ENCODE measurements around the gene OPTC.
"Not testable (repeated sequence)": the region's sequence is repeated elsewhere in the genome, so short reads cannot be mapped to it uniquely, and the experiment has no call there.

OPTC gene

DNA sequence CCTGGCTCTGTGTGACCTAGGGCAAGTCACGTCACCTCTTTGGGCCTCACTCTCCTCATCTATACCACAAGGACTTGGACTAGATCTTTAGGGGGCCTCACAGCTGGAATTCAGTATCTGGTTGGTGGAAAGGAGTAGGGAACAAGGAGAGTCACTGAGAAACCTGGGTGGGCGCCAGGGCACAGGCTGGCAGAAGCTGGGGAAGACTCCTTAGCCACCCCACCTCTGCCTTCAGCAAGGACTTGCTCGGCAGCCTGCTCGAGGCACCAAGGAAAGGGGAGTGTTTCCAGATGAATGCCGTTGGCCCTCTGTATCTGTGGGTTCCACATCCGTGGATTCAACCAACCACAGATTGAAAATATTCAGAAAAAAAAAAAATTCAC lies 1.2 kb upstream of the OPTC start:
- no peak for DNase-seq

DNA sequence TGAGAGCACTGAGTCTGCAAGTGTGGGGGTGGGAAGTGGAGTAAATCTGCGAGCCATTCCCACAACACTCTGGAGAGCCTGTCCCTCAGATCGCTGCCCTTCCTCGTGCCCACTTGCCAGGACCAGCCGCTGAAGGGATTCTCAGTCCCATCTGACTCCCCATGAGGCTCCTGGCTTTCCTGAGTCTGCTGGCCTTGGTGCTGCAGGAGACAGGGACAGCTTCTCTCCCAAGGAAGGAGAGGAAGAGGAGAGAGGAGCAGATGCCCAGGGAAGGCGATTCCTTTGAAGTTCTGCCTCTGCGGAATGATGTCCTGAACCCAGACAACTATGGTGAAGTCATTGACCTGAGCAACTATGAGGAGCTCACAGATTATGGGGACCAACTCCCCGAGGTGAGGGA lies 1.9 kb downstream of the OPTC start:
- DNase-seq = no peak

DNA sequence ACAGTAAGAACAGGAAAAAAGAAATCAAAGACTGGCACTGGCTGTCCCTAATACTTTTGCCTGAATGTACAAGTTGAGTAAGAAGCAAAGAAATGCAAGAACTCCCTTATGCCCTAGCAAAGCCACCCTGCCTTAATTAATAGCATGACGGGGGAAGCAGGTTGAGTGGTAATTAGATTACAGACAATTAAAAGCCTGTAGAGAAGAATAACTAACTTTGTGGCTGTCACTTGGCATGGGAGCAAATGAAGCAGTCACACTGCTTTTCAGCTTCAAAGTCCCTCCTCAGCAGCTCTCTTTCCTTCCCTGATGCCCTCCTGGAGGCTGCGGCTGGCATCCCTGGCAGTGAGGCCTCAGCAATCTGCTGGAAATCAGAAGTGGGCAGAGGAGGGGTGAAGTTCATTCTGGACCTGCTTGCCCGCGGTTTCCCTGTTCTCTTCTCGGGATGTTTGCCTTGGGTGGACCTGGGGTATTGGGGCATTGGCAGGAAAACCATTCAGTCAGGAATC lies 3.4 kb downstream of the OPTC start:
- no peak for DNase-seq

DNA sequence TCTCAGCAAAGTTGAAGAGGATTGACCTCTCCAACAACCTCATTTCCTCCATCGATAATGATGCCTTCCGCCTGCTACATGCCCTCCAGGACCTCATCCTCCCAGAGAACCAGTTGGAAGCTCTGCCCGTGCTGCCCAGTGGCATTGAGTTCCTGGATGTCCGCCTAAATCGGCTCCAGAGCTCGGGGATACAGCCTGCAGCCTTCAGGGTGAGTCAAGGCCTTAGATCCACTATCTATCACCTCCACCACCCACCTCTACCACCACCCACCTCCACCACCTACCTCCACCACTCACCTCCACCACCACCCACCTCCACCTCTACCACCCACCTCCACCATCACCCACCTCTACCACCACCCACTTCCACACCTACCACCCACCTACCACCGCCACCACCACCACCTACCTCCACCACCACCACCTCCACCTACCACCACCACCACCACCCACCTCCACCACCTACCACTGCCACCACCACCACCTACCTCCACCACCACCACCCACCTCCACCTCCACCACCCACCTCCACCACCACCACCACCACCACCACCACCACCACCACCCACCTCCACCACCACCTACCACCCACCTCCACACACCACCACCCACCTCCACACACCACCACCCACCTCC lies 5.8 kb downstream of the OPTC start:
- no peak for DNase-seq

DNA sequence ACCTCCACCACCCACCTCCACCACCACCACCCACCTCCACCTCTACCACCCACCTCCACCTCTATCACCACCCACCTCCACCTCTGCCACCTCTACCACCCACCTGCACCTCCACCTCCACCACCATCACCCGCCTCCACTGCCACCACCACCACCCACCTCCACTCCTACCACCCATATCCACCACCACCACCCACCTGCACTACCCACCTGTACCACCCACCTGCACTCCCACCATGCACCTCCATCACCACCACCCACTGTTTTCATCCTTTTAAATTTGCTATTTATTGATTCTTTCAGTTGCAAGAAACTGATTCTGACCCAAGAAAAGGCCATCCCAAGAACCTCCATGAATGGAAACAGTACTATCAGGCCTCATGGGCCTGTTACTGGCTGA lies 6.3 kb downstream of the OPTC start:
- DNase-seq = no peak

DNA sequence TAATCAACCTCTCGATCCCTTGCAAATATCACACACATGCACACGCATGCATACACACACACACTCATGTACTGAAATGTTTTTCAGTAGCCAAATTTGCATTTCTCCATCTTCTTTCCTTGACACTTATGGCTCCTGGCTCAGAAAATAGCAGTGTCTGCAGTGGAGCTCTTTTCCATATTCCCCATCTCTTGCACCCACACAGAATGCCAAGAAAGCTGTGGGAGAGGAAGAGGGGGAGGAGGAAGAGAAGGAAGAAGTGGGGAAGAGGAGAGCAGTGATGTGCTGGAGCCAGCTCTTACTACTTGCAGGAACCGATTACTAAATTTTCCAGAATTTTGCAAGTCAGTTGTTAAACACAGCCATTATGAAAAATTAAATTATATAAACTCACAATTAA lies 9.9 kb downstream of the OPTC start:
- no peak for DNase-seq

DNA sequence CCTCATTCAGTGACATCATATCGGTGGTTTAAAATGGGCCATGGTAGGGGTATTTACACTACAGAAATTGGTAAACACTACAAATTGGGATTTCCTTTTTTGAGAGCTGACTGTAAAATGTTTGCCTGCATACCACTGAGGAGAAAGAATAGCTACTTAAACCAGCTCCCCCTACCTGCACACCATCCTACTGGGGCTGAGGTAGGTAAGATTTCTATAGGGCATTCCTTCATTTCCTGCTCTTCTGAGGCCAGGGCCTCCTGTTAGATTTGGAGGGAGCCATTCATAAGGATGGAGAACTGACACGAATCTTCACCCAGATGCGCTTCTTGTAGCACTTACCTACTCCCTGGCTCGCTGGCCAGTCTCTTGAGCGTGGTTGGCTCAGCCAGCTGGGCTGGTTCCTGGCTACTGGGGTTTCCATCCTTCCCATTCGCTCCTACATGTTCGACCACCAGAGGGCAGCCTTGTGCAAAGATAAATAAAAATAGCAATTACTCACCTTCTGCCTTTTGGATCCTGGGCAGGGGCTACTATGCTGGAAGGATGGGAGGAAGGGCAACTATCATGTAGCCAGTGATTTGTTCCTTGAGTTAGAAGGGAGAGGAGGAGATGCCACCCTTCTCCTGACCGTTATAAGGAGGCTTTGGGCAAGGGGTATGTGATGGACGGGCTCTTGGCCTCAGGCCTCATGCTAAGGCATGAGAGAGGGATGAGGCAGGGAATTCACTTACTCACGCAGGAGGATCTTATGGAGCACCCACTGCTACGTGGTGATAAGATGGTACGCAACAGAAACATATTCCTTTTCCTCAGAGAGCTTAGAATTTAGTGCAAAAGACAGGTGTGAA lies 10.7 kb downstream of the OPTC start:
- peak; percentile 39 for DNase-seq

DNA sequence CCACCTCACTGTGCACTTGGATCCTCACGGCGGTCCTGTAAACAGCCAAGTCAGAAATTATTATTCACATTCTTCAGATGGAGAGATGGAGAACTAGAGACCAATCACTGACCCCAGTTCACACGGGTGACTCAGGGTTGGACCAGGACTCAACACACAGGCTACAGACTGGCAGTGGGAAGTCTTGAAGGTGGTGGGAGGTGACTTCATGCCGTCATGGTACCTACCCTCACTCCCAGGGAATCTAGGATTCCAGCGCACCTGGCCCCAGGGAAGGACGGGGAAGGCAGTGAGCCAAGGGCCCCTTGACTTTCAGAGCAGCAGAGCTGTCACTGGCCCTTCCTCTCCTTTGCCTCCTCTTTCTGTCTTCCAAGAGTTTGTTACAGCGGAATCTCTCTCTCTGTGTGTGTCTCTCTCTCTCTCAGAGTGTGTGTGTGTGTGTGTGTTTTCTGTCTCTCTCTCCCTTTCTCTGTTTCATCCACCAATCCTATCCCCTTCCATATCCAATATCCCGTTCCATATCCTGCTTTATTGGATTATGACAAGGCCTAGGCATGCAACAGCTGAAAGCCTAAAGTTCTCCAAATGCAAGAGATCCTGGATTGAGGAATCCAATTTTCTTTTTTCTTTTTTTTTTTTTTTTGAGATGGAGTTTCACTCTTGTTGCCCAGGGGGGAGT lies 11.7 kb downstream of the OPTC start:
- no peak for DNase-seq

DNA sequence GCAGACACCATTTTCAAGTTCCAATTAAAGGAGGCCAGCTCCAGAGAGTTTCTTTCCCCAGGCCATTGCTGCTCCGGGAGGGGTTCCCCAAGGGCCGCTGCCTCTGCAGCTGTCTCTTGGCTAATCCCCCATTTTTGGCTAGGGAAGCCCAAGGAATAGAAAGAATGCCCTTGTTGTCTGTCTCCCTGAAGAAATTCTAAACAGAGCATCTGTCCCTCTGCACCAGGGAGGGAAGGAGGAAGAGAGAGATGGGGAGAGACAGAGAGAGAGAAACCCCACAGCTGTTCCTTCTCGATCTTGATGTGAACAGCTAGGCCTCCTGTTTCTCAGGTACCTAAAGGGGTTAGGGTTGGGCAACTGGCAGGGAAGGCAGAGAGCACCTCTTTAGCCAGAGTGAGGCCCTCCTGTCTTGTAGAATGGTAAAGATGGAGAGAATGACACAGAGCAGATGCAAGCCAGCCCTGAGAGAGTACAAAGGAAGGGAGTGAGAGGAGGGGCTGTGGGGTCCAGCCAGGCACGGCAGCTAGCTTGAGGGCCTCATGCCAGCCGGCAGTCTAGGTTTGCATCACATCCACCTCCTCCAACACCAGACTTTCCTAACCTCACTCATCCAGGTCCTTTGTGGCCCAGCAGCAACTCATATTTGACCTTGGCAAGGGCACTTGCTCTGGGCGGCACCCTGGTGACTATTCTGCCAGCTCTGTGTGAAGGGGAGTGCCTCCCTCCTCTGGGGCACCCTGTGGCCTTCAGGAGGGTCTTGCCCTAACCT lies 13.1 kb downstream of the OPTC start:
- no peak for DNase-seq

DNA sequence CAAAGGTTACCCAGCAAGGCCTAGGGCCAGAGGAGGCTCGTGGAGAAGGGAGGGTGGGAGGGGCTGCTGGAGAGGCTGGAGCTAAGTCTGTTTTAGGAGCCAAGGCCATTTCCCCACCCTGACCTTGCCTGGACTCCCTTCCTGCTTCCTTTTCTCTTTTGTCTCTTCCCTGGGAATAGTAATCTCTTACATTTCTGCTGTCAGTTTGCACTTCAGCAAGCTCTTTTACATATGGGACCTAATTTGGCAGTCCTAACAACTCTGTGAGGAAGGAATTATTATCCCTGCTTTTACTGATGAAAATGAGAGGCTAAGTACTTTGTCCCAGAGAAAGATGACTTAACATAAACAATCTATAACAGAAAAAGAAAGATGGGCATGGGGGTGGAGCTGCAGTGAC lies 13.8 kb downstream of the OPTC start:
- DNase-seq = no peak

DNA sequence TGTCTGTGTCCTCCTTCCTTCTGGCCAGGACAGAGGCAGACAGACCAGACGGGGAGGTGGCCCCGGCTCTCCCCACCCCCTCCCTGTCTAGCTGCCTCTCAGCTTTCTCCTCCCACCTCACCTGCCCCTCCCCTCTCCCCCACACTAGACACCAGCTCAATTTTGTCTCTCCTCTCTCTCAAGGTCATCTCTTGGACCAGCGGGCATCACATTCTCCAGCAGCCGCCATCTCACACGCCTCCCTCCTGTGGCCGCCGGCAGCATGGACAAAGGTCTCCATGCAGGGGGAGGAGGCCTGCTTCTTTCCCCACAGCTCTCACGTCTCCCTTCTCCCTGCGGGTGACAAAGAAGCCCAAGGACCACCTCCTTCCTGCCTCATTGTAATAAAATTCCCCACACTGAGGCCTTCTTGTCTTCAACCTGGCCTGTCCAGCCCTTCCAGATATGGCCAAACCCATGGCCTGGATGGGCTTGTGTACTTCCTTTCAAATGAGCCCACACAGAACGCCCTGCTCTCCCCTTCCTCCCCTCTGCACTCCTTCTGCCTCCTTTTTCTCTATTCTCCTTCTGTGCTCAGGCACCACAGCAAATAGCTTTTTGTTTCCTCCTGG lies 14.6 kb downstream of the OPTC start:
- DNase-seq = no peak

DNA sequence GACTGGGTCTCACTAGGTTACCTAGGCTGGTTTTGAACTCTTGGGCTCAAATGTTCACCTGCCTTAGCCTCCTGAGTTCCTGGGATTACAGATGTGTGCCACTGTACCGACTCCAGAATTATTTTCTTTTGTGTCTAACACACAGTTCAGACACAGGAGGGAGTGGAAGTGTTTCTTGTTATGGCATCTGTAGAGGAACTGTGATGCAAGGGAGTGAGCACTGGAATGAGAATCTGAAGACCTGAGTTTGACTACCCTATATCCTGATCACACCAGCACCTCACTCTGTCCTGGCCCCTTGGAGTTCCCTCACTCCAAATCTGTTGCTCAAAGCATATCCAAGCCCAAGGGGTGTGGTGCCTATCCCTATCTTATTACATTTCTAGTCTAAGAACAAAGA lies 15.2 kb downstream of the OPTC start:
- no peak for DNase-seq

DNA sequence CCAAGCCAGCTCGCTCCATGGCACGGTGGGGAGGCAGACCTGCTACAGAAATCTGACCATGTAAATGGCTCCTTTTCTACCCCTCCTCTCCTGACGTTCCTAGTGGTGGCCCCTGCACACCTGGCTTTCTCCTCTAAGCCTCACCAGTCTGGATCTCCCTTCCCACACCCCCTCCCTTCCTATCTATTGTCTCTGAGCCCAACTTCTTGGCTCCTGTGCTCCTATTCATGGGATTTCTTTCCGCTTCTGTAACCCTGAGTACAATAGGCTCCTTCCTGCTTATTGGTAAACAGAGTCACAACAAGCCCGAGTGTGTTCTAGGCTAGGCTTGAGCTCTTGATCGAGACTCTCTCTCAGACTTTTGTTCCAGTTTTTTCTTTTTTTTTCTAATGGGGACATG lies 17.6 kb downstream of the OPTC start:
- no peak for DNase-seq

DNA sequence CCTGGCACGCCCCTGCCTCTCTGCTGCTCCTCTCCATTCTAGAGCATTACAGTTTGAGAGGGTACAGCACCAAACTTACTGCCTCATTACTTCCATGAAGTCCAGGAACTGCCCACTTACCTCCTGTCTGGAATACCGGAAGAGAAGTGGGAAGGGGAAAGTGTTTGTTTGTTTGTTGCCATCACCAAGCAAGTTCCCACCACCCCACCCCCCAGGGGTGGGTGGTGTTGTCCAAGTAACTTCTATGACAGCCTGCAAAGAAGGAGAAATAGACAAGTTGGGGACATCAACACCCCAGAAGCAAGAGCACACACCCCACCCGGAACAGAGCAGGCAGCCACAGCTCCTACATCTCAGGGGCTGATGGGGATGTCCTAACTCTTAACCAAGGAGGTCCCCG lies 18.0 kb downstream of the OPTC start:
- DNase-seq = no peak

DNA sequence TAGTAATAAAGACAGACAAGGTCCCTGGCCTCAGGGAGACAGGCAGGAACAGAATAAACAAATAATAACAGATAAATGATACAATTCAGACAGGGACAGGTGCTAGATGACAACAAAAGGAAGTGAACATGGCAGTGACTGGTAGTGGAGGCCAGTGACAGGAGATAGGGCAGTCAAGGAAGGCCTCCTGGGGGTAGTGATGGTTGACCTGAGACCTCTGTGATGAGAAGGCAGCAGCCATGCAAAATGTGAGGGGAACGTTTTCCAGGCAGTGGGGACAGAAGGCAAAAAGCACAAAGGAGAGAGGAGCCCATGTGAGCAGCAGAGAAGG lies 18.5 kb downstream of the OPTC start:
- DNase-seq = no peak

DNA sequence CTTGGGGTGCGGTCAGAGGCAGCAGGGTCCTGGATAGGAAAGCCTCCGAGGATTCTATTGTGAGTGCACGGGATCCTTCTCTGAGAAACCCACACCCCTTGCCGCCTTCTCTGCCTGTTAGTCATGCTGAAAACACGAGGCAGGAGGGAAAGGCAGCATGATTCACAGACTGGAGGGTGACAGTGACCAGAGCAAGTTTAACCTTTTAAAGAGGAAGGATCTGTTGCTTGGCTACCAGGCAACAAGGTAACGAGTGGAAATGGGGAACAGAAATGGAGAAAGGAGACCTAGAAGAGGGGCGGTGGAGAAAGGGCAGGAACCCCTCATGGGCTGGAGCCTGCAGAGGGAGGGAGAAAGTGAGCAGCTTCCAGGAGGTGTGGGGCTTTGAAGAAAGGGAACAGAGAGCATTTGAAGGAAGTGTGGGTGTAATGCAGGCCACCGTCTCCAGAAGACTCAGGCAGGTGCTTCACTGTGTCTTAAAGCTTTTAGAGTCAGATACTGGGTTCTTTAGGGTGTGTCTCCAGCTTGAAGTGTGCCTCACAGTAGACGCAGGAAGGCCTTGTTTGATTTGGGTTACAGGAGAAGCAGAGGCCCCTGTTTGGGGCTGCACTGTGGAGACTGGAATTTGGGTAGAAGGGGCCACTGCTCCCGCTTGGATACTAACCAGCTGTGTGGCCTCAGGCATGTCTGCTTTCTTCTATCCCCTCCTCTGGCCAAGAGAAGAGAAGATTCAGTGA lies 19.1 kb downstream of the OPTC start:
- peak; percentile 90 for DNase-seq

DNA sequence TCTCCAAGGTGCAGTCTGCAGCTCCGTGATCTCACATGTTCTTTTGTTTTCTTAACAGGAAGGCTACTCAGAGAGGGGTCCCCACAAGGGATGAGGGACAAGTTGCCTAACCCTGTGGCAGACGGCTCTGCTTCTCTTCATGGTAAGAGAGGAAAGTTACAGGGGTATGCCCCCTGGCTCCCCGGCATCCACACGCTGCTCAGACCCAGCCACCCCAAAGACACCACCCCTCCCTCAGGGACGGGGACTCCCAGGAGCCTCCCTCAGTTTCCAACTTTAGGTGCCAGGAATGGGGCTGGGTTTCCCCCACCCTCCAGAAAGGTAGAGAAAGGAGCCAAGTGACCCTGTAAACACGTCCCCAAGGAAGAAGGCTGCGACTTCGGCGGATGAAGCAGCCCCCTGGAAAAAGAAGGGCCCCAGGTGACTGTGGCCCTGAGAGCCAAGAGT lies 19.7 kb downstream of the OPTC start:
- no peak for DNase-seq

DNA sequence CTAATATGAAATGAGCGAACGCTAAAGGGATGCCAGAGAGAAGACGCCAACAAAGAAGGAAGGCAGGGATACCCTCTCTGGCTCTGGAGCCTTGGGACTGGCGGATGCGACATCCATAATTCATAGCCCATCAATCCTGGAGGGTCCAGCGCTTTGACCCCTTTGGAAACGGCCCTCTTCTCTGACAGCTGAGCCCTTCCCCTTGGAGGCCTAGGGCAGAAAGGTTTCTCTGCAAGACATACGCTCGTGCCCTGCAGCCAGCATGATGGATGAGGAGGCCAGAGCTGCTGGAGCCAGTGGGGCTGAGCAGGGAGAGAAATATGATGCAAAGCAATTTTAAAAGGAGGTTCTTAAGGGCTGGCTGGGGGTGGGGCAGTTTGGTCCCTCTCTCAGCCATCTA lies 22.2 kb downstream of the OPTC start:
- no peak for DNase-seq

DNA sequence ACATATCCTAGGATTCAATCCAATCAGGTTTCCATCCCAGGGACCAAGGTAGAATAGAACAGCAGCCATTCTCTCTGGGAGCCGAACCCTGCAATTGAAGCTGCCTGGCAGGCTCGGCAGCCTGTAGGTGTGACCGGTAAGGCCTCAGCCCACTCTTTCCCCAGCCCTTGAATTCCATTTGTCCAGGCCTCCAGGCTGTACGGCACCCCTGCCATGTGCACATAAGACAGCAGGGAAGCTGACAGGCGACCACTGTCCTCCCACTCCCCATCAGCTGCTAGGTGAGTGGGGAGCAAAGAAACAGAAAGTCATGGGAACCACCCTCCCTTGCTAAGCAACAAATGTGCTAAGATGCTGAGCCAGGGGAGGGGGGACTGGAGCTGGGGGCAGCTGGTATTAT lies 23.0 kb downstream of the OPTC start:
- DNase-seq = no peak

DNA sequence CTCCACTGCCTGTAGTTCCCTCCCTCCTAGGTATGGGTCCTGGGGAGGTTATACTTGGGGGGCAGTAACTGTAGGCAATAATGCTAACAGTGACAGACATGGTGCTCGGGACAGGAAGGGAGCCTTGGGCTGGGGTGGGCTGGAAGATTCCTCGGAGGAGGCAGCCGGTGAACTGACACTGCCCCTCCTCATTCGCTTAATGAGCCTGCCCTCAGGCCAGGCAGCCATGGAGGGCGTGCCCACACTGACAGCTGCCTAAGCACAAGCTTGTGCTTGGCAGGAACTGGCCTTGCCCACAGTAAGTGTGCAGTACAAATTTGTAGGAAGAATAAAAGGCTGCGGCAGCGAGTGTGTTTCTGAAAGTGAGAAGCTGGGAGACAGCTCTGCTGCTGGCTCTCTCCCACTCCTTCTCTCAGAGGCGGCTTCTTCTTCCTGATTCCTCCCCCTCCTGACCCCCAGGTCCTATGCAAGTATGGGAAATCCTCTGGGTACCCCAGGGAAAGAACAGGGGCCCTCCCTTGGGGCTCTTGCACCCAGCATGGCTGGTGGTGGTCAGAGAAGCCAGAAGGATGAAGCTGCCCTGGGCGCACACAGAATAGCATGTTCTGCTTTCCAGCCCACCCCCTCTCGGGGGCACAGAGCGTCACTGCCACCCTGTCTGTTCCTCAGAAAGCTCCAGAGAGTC lies 23.6 kb downstream of the OPTC start:
- no peak for DNase-seq

DNA sequence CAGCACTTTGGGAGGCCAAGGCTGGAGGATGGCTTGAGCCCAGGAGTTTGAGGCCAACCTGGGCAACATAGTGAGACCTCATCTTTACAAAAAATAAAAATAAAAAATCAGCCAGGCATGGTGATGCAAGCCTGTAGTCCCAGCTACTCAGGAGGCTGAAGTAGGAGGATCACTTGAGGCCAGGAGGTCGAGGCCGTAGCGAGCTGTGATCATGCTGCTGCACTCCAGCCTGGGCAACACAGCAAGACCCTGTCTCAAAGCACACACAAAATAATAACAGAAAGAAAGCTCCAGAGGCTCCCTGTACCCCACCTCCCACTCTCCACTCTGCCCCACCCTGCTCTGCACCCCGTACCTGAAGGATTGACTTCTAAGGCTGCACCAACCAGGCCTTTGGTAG lies 24.2 kb downstream of the OPTC start:
- DNase-seq = not testable (repeated sequence)

DNA sequence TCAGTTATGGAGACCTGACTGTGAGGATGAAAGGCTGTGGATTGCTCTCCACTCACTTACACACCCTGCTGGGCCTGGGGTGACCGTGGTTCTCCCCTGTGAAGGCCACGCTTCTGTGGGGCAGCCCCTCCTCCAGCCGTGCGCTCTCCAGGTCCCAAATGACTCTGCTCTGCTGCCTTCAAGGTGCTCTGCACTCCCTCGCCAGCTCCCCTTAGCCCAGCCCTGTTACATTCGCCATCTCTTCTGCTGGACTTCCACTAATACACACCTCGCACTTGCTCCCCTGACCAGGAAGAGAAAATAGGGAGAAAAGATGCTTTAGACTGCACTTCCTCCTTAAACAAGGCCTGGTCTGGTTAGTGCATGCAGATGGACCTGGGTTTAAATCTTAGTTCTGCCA lies 24.6 kb downstream of the OPTC start:
- DNase-seq = no peak

Data from MV-4-11 (cell line).